ENCODE results near the gene OR2M2. TPM values are rescaled to one million over a fixed set of nuclear protein-coding genes. Genes with fewer than 3 reads are reported as not detected.

OR2M2 gene, protein sequence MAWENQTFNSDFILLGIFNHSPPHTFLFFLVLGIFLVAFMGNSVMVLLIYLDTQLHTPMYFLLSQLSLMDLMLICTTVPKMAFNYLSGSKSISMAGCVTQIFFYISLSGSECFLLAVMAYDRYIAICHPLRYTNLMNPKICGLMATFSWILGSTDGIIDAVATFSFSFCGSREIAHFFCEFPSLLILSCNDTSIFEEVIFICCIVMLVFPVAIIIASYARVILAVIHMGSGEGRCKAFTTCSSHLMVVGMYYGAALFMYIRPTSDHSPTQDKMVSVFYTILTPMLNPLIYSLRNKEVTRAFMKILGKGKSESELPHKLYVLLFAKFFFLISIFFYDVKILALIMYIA
- total RNA-seq (2022), result not detected in 2 replicates
- Bru-seq, nascent RNA, result not detected
- BruChase-seq, experiment 1, labeled RNA remaining after a 2-hour chase, result not detected
- BruChase-seq, experiment 2, labeled RNA remaining after a 6-hour chase, result not detected
- long read RNA-seq, result 0 reads

DNA sequence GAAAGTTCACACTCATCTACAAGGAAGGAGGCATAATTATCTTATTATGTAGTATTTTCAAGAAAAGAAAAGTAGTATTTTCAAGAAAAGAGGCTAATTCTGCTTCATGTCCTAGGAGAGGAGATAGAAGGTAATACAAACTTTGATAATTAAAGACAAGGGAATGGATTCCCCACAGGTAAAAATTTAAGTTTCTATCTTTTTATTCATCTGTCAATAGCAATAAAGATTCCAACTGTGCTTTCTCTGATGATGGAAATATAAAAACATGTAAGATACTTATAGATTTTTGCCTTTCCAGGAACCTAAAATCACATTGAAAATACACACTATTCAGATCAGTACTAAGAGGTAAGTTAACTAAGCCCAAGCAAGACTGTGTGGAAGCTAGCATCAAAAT is at the start of gene OR2M2:
TSS of gene OR2M2 (plus strand) at position 301 of the 400 bp plus-strand sequence. CDS start 5,165 bp downstream, outside the sequence.
- Histone ChIP-seq H3K9me3 (no peaks in the 10 kb centered on the region), H3K4me1 (no peaks in the 10 kb centered on the region), H3K4me3 (ENCODE audit: low read depth, low read length) (no peak within 1 kb of the TSS), H3K27me3 (replicated peaks; ENCODE audit: control insufficient read depth, insufficient read depth, low read length) (no peaks in the 10 kb centered on the region), H3K36me3 (ENCODE audit: control insufficient read depth, insufficient read depth, low read length) (no peaks in the 10 kb centered on the region)
- TF ChIP-seq, protein P1, sequence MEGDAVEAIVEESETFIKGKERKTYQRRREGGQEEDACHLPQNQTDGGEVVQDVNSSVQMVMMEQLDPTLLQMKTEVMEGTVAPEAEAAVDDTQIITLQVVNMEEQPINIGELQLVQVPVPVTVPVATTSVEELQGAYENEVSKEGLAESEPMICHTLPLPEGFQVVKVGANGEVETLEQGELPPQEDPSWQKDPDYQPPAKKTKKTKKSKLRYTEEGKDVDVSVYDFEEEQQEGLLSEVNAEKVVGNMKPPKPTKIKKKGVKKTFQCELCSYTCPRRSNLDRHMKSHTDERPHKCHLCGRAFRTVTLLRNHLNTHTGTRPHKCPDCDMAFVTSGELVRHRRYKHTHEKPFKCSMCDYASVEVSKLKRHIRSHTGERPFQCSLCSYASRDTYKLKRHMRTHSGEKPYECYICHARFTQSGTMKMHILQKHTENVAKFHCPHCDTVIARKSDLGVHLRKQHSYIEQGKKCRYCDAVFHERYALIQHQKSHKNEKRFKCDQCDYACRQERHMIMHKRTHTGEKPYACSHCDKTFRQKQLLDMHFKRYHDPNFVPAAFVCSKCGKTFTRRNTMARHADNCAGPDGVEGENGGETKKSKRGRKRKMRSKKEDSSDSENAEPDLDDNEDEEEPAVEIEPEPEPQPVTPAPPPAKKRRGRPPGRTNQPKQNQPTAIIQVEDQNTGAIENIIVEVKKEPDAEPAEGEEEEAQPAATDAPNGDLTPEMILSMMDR (IDR thresholded peaks at IDR 0.05; ENCODE audit: insufficient read depth in 1 of 2, low read depth in 1 of 2, low read length in 1 of 2, severe bottlenecking in 1 of 2, unreplicated experiment in 1 of 2), result no peak
- no peak within 1 kb of the TSS for H3K4me3 Mint-ChIP-seq (ENCODE audit: unreplicated experiment)
- H3K27ac Mint-ChIP-seq (ENCODE audit: unreplicated experiment), result no peak within 1 kb of the TSS
- H3K27me3 Mint-ChIP-seq (ENCODE audit: insufficient read depth, unreplicated experiment), result no peaks in the 10 kb centered on the region
- H3K9me3 Mint-ChIP-seq (ENCODE audit: unreplicated experiment), result no peaks in the 10 kb centered on the region
- no TSS peak for BruUV-seq (replicated peaks)
- intact Hi-C loops (cut with micrococcal nuclease; ENCODE audit: unreplicated experiment), result no loop called here
- ChIA-PET CTCF (no interaction called here), POLR2A (no interaction called here)
- no peak for DNase-seq
- no peaks in the 10 kb centered on the region for H3K36me3 Mint-ChIP-seq (ENCODE audit: insufficient read depth, unreplicated experiment)
- no peaks in the 10 kb centered on the region for H3K4me1 Mint-ChIP-seq (ENCODE audit: low read depth, unreplicated experiment)

DNA sequence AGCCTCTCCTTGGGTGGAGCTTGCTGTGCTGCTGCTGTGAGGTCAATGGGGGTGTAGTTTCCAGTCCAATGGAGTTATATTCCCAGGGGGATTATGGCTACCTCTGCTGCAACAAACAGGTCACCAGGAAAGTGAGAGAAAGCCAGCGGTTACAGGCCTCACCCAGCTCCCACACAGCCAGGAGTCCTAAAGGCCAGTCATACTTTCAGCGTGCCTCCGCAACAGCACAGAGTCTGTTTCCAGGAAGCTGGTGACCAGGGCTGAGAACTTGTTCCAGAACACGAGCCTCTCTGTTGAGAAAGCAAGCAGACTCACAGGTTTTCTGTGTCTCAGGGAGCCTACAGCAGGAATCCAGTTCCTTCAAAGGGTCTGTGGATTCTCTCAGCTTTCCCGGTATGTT is 47.0 kb upstream of the OR2M2 start:
- H3K4me3 Mint-ChIP-seq (ENCODE audit: unreplicated experiment), result no peak overlapping the region
- H3K4me3 ChIP-seq (ENCODE audit: low read depth, low read length), result no peak overlapping the region
- no peak overlapping the region for H3K27ac Mint-ChIP-seq (ENCODE audit: unreplicated experiment)
- no peaks in the 10 kb centered on the region for H3K36me3 ChIP-seq (ENCODE audit: control insufficient read depth, insufficient read depth, low read length)
- ChIA-PET POLR2A (no interaction called here), CTCF (no interaction called here)
- no peaks in the 10 kb centered on the region for H3K9me3 ChIP-seq
- TF ChIP-seq, protein P1 (IDR thresholded peaks at IDR 0.05; ENCODE audit: insufficient read depth in 1 of 2, low read depth in 1 of 2, low read length in 1 of 2, severe bottlenecking in 1 of 2, unreplicated experiment in 1 of 2), result no peak
- no peak for DNase-seq
- H3K27me3 ChIP-seq (replicated peaks; ENCODE audit: control insufficient read depth, insufficient read depth, low read length), result no peaks in the 10 kb centered on the region
- no TSS peak for BruUV-seq (replicated peaks)
- H3K4me1 Mint-ChIP-seq (ENCODE audit: low read depth, unreplicated experiment), result no peaks in the 10 kb centered on the region
- intact Hi-C loops (cut with micrococcal nuclease; ENCODE audit: unreplicated experiment), result no loop called here
- H3K36me3 Mint-ChIP-seq (ENCODE audit: insufficient read depth, unreplicated experiment), result no peaks in the 10 kb centered on the region
- H3K9me3 Mint-ChIP-seq (ENCODE audit: unreplicated experiment), result peaks cover 28% of the 10 kb centered on the region
- no peaks in the 10 kb centered on the region for H3K27me3 Mint-ChIP-seq (ENCODE audit: insufficient read depth, unreplicated experiment)
- no peaks in the 10 kb centered on the region for H3K4me1 ChIP-seq

DNA sequence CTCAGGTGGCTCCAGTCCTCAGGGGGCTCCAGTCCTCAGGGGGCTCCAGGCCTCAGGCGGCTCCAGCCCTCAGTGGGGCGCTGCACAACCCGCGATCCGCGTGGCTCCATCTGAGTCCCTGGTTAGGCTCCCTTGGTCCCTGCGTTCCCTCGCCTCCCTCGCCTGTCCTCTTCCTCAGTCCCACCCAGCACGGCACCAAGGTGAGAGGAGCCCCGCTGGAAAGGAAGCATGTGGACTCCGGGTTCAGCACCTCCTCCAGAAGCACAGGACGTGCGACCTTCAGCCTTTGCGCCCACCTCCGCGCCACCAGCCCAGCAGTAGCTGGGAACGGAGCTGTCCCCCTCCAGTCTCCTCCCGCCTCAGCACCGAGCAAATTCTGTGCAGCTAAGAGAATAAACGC is 37.8 kb upstream of the OR2M2 start:
- H3K27me3 Mint-ChIP-seq (ENCODE audit: insufficient read depth, unreplicated experiment), result no peaks in the 10 kb centered on the region
- ChIA-PET POLR2A (no interaction called here), CTCF (no interaction called here)
- Histone ChIP-seq H3K9me3 (no peaks in the 10 kb centered on the region), H3K36me3 (ENCODE audit: control insufficient read depth, insufficient read depth, low read length) (no peaks in the 10 kb centered on the region), H3K4me1 (no peaks in the 10 kb centered on the region), H3K27me3 (replicated peaks; ENCODE audit: control insufficient read depth, insufficient read depth, low read length) (no peaks in the 10 kb centered on the region), H3K4me3 (ENCODE audit: low read depth, low read length) (no peak overlapping the region)
- BruUV-seq (replicated peaks), result no TSS peak
- H3K4me1 Mint-ChIP-seq (ENCODE audit: low read depth, unreplicated experiment), result no peaks in the 10 kb centered on the region
- no peak overlapping the region for H3K27ac Mint-ChIP-seq (ENCODE audit: unreplicated experiment)
- intact Hi-C loops (cut with micrococcal nuclease; ENCODE audit: unreplicated experiment), result no loop called here
- H3K4me3 Mint-ChIP-seq (ENCODE audit: unreplicated experiment), result no peak overlapping the region
- no peak for DNase-seq
- TF ChIP-seq, protein P1 (IDR thresholded peaks at IDR 0.05; ENCODE audit: insufficient read depth in 1 of 2, low read depth in 1 of 2, low read length in 1 of 2, severe bottlenecking in 1 of 2, unreplicated experiment in 1 of 2), result no peak
- peaks cover 21% of the 10 kb centered on the region for H3K9me3 Mint-ChIP-seq (ENCODE audit: unreplicated experiment)
- H3K36me3 Mint-ChIP-seq (ENCODE audit: insufficient read depth, unreplicated experiment), result no peaks in the 10 kb centered on the region
